ENCODE results near the gene ANKRD13B.
A peak's percentile ranks its signal among the peaks of the same experiment; 100 is the strongest.

The ANKRD13B gene

GRCh38 chr17:29577385-29578211, 15.3 kb upstream of the ANKRD13B start:
- Histone ChIP-seq H3K4me3 (ENCODE audit: low read depth, low read length) (no peak overlapping the region), H3K79me2 (peaks cover 7% of the 10 kb centered on the region), H2AFZ (no peak overlapping the region), H3K27me3 (ENCODE audit: control insufficient read depth, insufficient read depth, low read length) (no peaks in the 10 kb centered on the region), H3K9ac (no peak overlapping the region), H3K4me1 (no peaks in the 10 kb centered on the region), H3K36me3 (ENCODE audit: control insufficient read depth, insufficient read depth, low read length) (no peaks in the 10 kb centered on the region), H3K4me2 (ENCODE audit: low read length) (no peak overlapping the region), H3K9me3 (ENCODE audit: control insufficient read depth, low read length) (no peaks in the 10 kb centered on the region), H3K27ac (no peak overlapping the region)
- no peak for TF ChIP-seq CTCF (IDR thresholded peaks at IDR 0.05)

- no peaks in the 10 kb centered on the region for H3K36me3 ChIP-seq (ENCODE audit: control insufficient read depth, insufficient read depth, low read length)
- no peak for TF ChIP-seq CTCF (IDR thresholded peaks at IDR 0.05)
- H3K4me2 ChIP-seq (ENCODE audit: low read length) = no peak overlapping the region
- H3K4me1 ChIP-seq = no peaks in the 10 kb centered on the region
- H2AFZ ChIP-seq = no peak overlapping the region
- H3K9ac ChIP-seq = no peak overlapping the region
- no peaks in the 10 kb centered on the region for H3K27me3 ChIP-seq (ENCODE audit: control insufficient read depth, insufficient read depth, low read length)
- peaks cover 8% of the 10 kb centered on the region for H3K79me2 ChIP-seq
- H3K9me3 ChIP-seq (ENCODE audit: control insufficient read depth, low read length) = no peaks in the 10 kb centered on the region
- H3K4me3 ChIP-seq (ENCODE audit: low read depth, low read length) = no peak overlapping the region
- no peak overlapping the region for H3K27ac ChIP-seq
Measured at GRCh38 chr17:29578626-29579485, 14.1 kb upstream of the ANKRD13B start.

DNA sequence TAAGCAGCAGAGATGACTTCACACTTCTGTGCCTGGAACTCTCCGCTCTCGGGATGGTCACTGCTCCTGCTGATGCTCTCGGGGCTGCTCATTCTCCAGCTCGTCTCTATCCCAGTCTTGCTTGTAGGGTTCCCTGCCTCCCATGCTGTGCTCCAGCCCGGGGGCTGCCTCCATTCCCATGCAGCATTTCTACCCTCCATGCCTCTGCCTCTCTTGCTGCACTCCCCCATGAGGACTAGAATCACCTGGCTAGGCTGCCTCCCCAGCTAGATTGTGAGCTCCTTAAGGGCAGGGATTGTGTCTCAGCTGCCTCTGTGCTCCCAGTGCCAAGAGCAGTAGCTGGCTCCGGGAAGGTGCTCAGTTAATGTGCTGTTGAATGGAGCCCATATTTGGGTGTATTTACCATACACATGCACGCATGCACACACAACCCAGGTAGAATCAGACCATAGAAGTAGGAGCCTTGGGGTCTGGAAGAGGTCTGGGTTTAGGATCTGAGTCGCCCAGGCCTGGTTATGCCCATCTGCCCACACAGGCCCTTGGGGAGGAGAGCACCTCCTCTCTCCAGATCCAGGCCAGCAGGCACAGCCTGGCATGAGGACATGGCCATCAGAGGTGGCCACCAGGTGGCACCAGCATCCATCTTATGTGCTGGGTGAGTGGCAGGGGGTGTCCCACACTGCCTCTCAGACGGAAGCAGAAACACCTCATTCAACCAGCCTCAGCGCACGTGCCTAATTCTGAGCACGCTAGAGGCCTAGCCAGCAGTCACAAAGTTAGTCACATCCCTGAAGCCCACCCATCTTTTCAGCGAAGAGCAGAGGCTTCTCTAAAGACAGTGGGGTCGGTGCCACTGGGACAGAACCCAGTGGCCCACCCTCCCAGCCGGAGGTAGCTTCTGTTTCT, 12.8 kb upstream of the ANKRD13B start:
- Histone ChIP-seq H3K4me2 (ENCODE audit: low read length) (no peak overlapping the region), H3K4me1 (no peaks in the 10 kb centered on the region), H3K4me3 (ENCODE audit: low read depth, low read length) (no peak overlapping the region), H3K9ac (no peak overlapping the region), H3K36me3 (ENCODE audit: control insufficient read depth, insufficient read depth, low read length) (no peaks in the 10 kb centered on the region), H3K27me3 (ENCODE audit: control insufficient read depth, insufficient read depth, low read length) (no peaks in the 10 kb centered on the region), H3K27ac (no peak overlapping the region), H2AFZ (no peak overlapping the region), H3K79me2 (peaks cover 13% of the 10 kb centered on the region), H3K9me3 (ENCODE audit: control insufficient read depth, low read length) (no peaks in the 10 kb centered on the region)
- TF ChIP-seq CTCF (IDR thresholded peaks at IDR 0.05) = peak; percentile 95

- no peak overlapping the region for H3K9ac ChIP-seq
Measured at GRCh38 chr17:29581583-29582253, 11.2 kb upstream of the ANKRD13B start.

More at GRCh38 chr17:29581583-29582253, 11.2 kb upstream of the ANKRD13B start:
- H3K4me2 ChIP-seq (ENCODE audit: low read length) = no peak overlapping the region
- no peak for TF ChIP-seq CTCF (IDR thresholded peaks at IDR 0.05)
- no peak overlapping the region for H3K27ac ChIP-seq
- peaks cover 24% of the 10 kb centered on the region for H3K79me2 ChIP-seq
- H2AFZ ChIP-seq = no peak overlapping the region
- no peak overlapping the region for H3K4me3 ChIP-seq (ENCODE audit: low read depth, low read length)
- no peaks in the 10 kb centered on the region for H3K36me3 ChIP-seq (ENCODE audit: control insufficient read depth, insufficient read depth, low read length)
- H3K9me3 ChIP-seq (ENCODE audit: control insufficient read depth, low read length) = no peaks in the 10 kb centered on the region
- H3K27me3 ChIP-seq (ENCODE audit: control insufficient read depth, insufficient read depth, low read length) = no peaks in the 10 kb centered on the region
- no peaks in the 10 kb centered on the region for H3K4me1 ChIP-seq

Measured in parathyroid adenoma (tissue), 2 donors.